Measurements from ENCODE around the gene MRPL38. TPM values are rescaled to one million over a fixed set of nuclear protein-coding genes. Genes with fewer than 3 reads are reported as not detected.
A peak's percentile ranks its signal among the peaks of the same experiment; 100 is the strongest.

The MRPL38 gene
- total RNA-seq, 4 donors from 2014 or later = 40.6 to 117 (median 48.5) TPM

DNA sequence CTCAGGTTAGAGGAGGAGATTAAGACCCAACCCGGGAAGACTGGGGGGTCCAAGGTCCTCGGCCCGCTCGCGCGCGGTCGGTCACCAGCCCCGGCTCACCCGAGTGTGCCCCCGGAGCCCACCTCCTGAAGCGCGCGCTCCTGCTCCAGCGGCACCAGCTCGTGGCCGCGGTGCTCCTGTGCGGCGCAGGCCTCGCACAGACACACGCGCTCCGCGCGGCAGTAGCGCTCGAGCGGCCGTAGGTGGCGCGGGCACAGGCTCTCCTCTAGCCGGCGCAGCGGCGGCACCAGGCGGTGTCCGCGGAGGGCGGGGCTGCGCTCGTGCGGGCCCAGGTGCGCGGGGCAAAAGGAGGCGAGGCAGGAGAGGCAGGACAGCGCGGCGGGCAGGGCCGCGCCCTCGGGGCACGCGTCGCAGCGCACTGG, 26.9 kb downstream of the MRPL38 start:
- TF ChIP-seq POLR2A (IDR thresholded peaks at IDR 0.05) (peak; percentile 60), POLR2AphosphoS5 (IDR thresholded peaks at IDR 0.05) (peak in 2 of 3 donors; percentile 75 to 86), EP300 (IDR thresholded peaks at IDR 0.05; ENCODE audit: low read depth) (no peak)
- TF ChIP-seq, protein P1, sequence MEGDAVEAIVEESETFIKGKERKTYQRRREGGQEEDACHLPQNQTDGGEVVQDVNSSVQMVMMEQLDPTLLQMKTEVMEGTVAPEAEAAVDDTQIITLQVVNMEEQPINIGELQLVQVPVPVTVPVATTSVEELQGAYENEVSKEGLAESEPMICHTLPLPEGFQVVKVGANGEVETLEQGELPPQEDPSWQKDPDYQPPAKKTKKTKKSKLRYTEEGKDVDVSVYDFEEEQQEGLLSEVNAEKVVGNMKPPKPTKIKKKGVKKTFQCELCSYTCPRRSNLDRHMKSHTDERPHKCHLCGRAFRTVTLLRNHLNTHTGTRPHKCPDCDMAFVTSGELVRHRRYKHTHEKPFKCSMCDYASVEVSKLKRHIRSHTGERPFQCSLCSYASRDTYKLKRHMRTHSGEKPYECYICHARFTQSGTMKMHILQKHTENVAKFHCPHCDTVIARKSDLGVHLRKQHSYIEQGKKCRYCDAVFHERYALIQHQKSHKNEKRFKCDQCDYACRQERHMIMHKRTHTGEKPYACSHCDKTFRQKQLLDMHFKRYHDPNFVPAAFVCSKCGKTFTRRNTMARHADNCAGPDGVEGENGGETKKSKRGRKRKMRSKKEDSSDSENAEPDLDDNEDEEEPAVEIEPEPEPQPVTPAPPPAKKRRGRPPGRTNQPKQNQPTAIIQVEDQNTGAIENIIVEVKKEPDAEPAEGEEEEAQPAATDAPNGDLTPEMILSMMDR (IDR thresholded peaks at IDR 0.05) = peak; percentile 45 to 81 (median 55)
- Histone ChIP-seq H3K36me3 (no peaks in the 10 kb centered on the region), H3K4me1 (peaks cover 35 to 54% (median 45%) of the 10 kb centered on the region in 4 donors), H3K27ac (peak overlapping the region; percentile 94 to 97 (median 96)), H3K9me3 (no peaks in the 10 kb centered on the region), H3K27me3 (no peaks in the 10 kb centered on the region), H3K4me3 (peak overlapping the region; percentile 63 to 76 (median 70))
- 0% methylated on average over 22 of the region's 56 CpGs; no CpG with 5 or more reads in 1 of the 2 donors for WGBS, 2 donors (ENCODE audit: low coverage in 1 of 2)
- in situ Hi-C loops (cut with MboI; ENCODE audit: low pct_ligation_motif_present in 1 of 4, low pct_unique_long_range_greater_than_20kb in 1 of 4, low sequenced_read_pairs in 3 of 4) = loop anchor here in 1 of 4 donors (25.0 kb wide), 1 partner anchor 115 kb away; the partner anchor contains the start of gene GALK1
- intact Hi-C loops (cut with DNase I; ENCODE audit: low total_unique reads) = loop anchor here (5.0 kb wide), 1 partner anchor 850 kb away; the partner anchor contains the start of genes JMJD6 and METTL23
- peak; percentile 88 for DNase-seq

DNA sequence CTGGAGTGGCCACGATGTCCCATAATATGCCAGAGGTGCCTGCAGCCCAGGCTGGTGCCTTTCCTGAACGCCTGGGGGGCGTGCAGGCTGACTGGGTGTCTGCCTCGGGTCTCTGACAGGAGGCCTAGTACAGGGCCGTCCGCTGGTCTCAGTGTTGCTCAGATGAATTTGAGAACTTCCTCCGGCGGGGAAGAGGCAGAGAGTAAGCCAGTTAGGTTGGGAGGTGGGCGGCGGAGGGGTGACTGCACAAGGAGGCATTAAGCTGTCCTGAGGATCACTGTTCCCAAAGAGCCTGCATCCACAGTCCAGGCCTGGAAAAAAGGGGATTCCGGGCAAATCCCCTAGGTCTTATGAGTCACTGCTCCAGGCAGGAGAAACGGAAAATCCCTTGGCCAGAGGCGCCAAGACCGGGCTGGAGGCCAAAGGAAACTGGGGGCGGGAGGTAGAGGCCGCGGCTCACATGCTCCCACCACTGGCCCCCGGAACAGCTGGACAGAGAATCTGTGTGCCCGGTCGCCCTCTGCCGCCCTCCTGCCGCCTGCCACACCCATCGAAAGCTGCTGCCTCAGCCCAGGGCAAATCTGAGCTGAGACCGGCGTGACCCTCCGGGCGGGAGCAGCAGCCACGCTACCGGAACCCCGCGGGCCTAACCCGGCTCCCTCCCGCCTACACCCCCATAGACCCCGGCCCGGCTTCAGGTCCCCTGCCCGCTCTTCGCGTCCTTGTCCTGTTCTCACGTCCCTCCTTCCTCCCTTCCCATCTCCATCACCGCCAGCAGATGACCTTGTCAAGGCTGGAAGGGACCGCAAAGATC, 27.5 kb downstream of the MRPL38 start:
- in situ Hi-C loops (cut with MboI; ENCODE audit: low pct_ligation_motif_present in 1 of 4, low pct_unique_long_range_greater_than_20kb in 1 of 4, low sequenced_read_pairs in 3 of 4) = loop anchor here in 1 of 4 donors (25.0 kb wide), 1 partner anchor 115 kb away; the partner anchor contains the start of gene GALK1
- H3K36me3 ChIP-seq = no peaks in the 10 kb centered on the region
- no peaks in the 10 kb centered on the region for H3K9me3 ChIP-seq
- whole genome bisulfite sequencing, 2 donors (ENCODE audit: low coverage in 1 of 2) = 5% methylated on average over 39 of the region's 41 CpGs; no CpG with 5 or more reads in 1 of the 2 donors
- peak; percentile 88 for DNase-seq
- H3K27me3 ChIP-seq = no peaks in the 10 kb centered on the region
- peak overlapping the region; percentile 94 to 97 (median 96) for H3K27ac ChIP-seq
- peak overlapping the region; percentile 63 to 76 (median 70) for H3K4me3 ChIP-seq
- TF ChIP-seq, protein P1 (IDR thresholded peaks at IDR 0.05) = no peak
- TF ChIP-seq POLR2AphosphoS5 (IDR thresholded peaks at IDR 0.05) = peak; percentile 78 to 84 (median 80)
- no peak for TF ChIP-seq POLR2A (IDR thresholded peaks at IDR 0.05)
- TF ChIP-seq EP300 (IDR thresholded peaks at IDR 0.05; ENCODE audit: low read depth) = no peak
- H3K4me1 ChIP-seq = peaks cover 41 to 60% (median 51%) of the 10 kb centered on the region in 4 donors
- intact Hi-C loops (cut with DNase I; ENCODE audit: low total_unique reads) = loop anchor here (5.0 kb wide), 1 partner anchor 850 kb away; the partner anchor contains the start of genes JMJD6 and METTL23

DNA sequence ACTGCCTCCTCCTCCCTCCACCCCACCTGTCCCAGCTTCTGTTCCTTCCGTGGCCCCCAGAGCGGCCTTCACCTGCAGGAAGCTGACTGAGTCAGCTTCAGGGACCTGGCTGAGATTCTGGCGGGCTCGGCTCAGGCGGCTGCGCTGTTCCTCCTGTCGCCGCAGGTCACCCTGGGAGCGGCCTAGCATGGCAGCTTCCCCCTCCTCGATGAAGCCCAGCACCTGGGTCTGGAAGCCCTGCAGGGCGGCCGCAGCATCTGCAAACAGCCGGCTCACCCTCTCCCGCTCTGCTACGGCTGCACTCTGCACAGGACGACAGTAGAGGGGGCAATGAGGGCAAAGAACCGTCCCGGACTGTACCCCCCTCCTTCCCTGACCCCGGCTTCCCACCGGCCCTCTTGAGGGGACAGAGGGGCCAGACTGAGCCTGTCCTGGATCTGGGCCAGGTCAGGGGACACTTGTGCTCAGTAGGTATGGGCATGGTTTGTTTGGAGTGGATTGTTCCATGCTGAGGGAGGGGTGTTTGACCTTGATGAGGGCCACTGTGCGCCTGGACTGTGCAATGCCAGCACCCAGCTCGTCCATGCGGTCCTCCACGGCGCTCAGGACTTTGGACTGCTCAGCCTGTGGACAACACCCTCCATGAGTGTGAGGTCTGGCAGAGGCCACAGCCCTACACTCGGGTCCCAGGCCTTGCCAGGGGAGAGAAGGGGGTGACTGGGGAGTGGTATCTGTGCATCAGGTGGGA, 28.3 kb downstream of the MRPL38 start:
- no peaks in the 10 kb centered on the region for H3K36me3 ChIP-seq
- WGBS, 2 donors (ENCODE audit: low coverage in 1 of 2) = 10% methylated on average over 23 of the region's 26 CpGs; no CpG with 5 or more reads in 1 of the 2 donors
- H3K4me3 ChIP-seq = peak overlapping the region; percentile 63 to 76 (median 70)
- no peak for TF ChIP-seq EP300 (IDR thresholded peaks at IDR 0.05; ENCODE audit: low read depth)
- peak; percentile 47 to 68 (median 55) for TF ChIP-seq POLR2AphosphoS5 (IDR thresholded peaks at IDR 0.05)
- TF ChIP-seq, protein P1 (IDR thresholded peaks at IDR 0.05) = peak in 3 of 5 experiments; percentile 13 to 48 (median 40)
- TF ChIP-seq POLR2A (IDR thresholded peaks at IDR 0.05) = peak; percentile 53
- in situ Hi-C loops (cut with MboI; ENCODE audit: low pct_ligation_motif_present in 1 of 4, low pct_unique_long_range_greater_than_20kb in 1 of 4, low sequenced_read_pairs in 3 of 4) = loop anchor here in 1 of 4 donors (25.0 kb wide), 1 partner anchor 114 kb away; the partner anchor contains the start of gene GALK1
- H3K27ac ChIP-seq = peak overlapping the region; percentile 94 to 97 (median 96)
- no peaks in the 10 kb centered on the region for H3K9me3 ChIP-seq
- DNase-seq = peak; percentile 86
- H3K4me1 ChIP-seq = peaks cover 42 to 61% (median 51%) of the 10 kb centered on the region in 4 donors
- intact Hi-C loops (cut with DNase I; ENCODE audit: low total_unique reads) = loop anchor here (5.0 kb wide), 1 partner anchor 851 kb away; the partner anchor contains the start of genes JMJD6 and METTL23
- no peaks in the 10 kb centered on the region for H3K27me3 ChIP-seq
